Adipocyte (in vitro differentiated cells): ENCODE results near the gene SLC22A3.

Source experiments
- DNase-seq: peaks from one replicate; pipeline ENCODE4 v3.0.0-alpha.2; 2015; ENCODE audit warnings: low read depth
- H3K27me3 ChIP-seq: replicated peaks from 2 replicates; pipeline ENCODE4 v1.7.0; 2013; ENCODE audit warnings: mild to moderate bottlenecking, low read length, moderate library complexity; ENCODE audit not compliant: control insufficient read depth, insufficient read depth
- H3K36me3 ChIP-seq: 2 replicates; pipeline ENCODE4 v1.7.0; 2013; ENCODE audit warnings: low read length, mild to moderate bottlenecking, moderate library complexity; ENCODE audit not compliant: control insufficient read depth, insufficient read depth, severe bottlenecking
- H3K4me1 ChIP-seq: 2 replicates; pipeline ENCODE4 v1.7.0; 2013; ENCODE audit warnings: mild to moderate bottlenecking, low read length, moderate library complexity; ENCODE audit not compliant: control insufficient read depth, insufficient read depth
- H3K4me3 ChIP-seq: 2 replicates; pipeline ENCODE4 v1.7.0; 2013; ENCODE audit warnings: mild to moderate bottlenecking, low read length, moderate library complexity
- H3K9ac ChIP-seq: 2 replicates; pipeline ENCODE4 v1.7.0; 2013; ENCODE audit warnings: mild to moderate bottlenecking, low read length, moderate library complexity
- H3K9me3 ChIP-seq: 2 replicates; pipeline ENCODE4 v1.7.0; 2013; ENCODE audit warnings: mild to moderate bottlenecking, low read length, moderate library complexity; ENCODE audit not compliant: control insufficient read depth

The SLC22A3 gene

GRCh38 chr6:160394654-160395035, 46.5 kb downstream of the SLC22A3 start:
- Histone ChIP-seq H3K27me3 (no peaks in the 10 kb centered on the region), H3K4me1 (peaks cover 19% of the 10 kb centered on the region), H3K36me3 (no peaks in the 10 kb centered on the region), H3K9ac (no peak overlapping the region), H3K4me3 (no peak overlapping the region), H3K9me3 (no peaks in the 10 kb centered on the region)
- DNase-seq, result no peak

- Histone ChIP-seq H3K9ac (no peak overlapping the region), H3K4me3 (no peak overlapping the region), H3K27me3 (no peaks in the 10 kb centered on the region), H3K36me3 (no peaks in the 10 kb centered on the region), H3K4me1 (peaks cover 19% of the 10 kb centered on the region), H3K9me3 (no peaks in the 10 kb centered on the region)
- no peak for DNase-seq
These were observed 47.0 kb downstream of the SLC22A3 start for GRCh38 chr6:160395187-160395586.

GRCh38 chr6:160396292-160396691, 48.1 kb downstream of the SLC22A3 start:
- H3K27me3 ChIP-seq, result no peaks in the 10 kb centered on the region
- H3K9me3 ChIP-seq, result no peaks in the 10 kb centered on the region
- no peak for DNase-seq
- no peak overlapping the region for H3K9ac ChIP-seq
- H3K36me3 ChIP-seq, result no peaks in the 10 kb centered on the region
- peaks cover 18% of the 10 kb centered on the region for H3K4me1 ChIP-seq
- H3K4me3 ChIP-seq, result no peak overlapping the region

DNA sequence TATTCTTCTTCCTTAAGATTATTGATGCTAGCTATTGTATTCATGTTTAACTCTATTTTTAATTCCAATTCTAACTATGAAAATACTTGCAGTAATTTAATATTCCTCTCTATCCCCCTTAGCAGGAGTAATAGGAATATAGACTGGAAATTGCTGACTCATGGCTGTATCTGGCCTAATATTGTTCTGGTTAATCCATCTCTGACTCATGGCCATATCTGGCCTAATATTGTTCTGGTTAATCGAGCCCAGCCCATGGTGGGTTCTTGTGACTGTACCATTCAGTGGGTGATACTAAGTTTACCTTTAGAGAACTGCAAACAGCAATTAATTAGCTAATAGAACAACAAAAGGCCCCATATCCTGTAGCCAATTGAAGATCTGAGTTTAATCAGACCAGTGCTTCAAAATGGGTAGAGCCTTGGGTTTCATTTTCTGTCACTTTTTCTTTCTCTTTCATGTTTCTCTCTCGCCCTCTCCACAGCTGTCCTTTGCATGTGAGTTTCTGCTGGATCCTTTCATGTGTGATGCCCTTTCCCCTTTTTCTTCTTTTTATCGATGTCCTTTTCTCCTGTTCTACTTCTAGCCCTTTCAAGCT, 50.6 kb downstream of the SLC22A3 start:
- Histone ChIP-seq H3K4me1 (peaks cover 15% of the 10 kb centered on the region), H3K27me3 (no peaks in the 10 kb centered on the region), H3K9ac (no peak overlapping the region), H3K4me3 (peak overlapping the region; percentile 15), H3K9me3 (no peaks in the 10 kb centered on the region), H3K36me3 (no peaks in the 10 kb centered on the region)
- DNase-seq, result no peak

- no peaks in the 10 kb centered on the region for H3K9me3 ChIP-seq
- no peak overlapping the region for H3K4me3 ChIP-seq
- no peak for DNase-seq
- no peaks in the 10 kb centered on the region for H3K27me3 ChIP-seq
- H3K9ac ChIP-seq, result no peak overlapping the region
- H3K36me3 ChIP-seq, result peaks cover 3% of the 10 kb centered on the region
- H3K4me1 ChIP-seq, result peaks cover 15% of the 10 kb centered on the region
These were observed 52.3 kb downstream of the SLC22A3 start for GRCh38 chr6:160400446-160400845.

DNA sequence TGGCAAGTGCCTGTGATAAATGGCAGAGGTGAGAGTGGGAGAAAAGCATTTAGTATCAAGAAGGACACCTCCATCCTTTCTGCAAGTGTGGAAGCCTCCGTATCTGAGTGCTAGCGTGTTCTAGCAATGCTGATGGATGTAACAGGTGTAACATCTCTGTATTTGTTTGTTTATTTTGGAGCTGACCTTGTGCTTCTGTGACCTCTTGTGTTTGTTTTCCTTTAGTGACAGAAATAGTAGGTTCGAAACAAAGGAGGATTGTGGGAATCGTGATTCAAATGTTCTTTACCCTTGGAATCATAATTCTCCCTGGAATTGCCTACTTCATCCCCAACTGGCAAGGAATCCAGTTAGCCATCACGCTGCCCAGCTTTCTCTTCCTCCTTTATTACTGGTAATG, 60.4 kb downstream of the SLC22A3 start:
- no peaks in the 10 kb centered on the region for H3K27me3 ChIP-seq
- DNase-seq, result no peak
- peaks cover 8% of the 10 kb centered on the region for H3K36me3 ChIP-seq
- no peaks in the 10 kb centered on the region for H3K9me3 ChIP-seq
- H3K4me3 ChIP-seq, result no peak overlapping the region
- H3K4me1 ChIP-seq, result no peaks in the 10 kb centered on the region
- H3K9ac ChIP-seq, result no peak overlapping the region

DNA sequence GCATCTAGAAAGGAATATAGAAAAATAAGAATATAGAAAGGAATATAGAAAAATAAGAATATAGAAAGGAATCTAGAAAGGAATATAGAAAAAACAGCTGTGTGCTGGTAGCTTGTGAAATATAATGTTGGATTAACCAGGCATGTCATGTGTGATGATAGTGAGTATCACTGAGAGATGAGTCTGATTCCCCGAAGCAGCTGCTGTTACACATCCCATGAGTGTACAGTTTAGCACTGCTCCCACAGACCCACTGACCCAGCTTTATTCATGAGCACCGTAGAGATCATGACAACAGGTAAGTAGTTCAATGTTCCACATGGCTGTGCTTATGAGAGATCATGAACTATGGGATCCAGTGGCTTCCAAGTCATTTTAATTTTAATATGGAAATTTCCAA, 64.8 kb downstream of the SLC22A3 start:
- H3K36me3 ChIP-seq, result peaks cover 13% of the 10 kb centered on the region
- DNase-seq, result no peak

GRCh38 chr6:160417146-160417545, 69.0 kb downstream of the SLC22A3 start:
- Histone ChIP-seq H3K9ac (no peak overlapping the region), H3K4me3 (no peak overlapping the region), H3K27me3 (no peaks in the 10 kb centered on the region), H3K9me3 (no peaks in the 10 kb centered on the region), H3K4me1 (peaks cover 18% of the 10 kb centered on the region), H3K36me3 (peaks cover 13% of the 10 kb centered on the region)
- no peak for DNase-seq

More for the DNA sequence above, 64.8 kb downstream of the SLC22A3 start:
- Histone ChIP-seq H3K9me3 (no peaks in the 10 kb centered on the region), H3K9ac (no peak overlapping the region), H3K27me3 (no peaks in the 10 kb centered on the region), H3K4me3 (no peak overlapping the region), H3K4me1 (no peaks in the 10 kb centered on the region)

DNA sequence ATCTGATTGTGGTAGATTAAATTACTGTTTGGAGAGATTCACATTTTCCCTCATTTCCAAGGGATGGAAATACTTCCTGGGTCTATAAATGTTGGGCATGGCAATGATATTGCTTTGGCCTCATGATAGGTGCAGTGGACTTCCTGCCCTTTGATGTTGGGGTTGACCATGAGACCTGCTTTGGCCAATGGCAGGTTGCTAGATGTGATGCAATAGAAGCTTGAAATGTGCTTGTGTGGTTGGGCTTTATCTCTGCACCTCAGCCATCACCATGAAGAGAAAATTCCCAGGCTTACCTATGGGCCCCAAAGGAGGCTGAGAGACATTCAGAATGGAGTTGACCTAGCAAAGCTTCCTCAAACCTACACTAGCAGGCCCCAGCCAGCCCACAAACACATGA, 69.4 kb downstream of the SLC22A3 start:
- no peaks in the 10 kb centered on the region for H3K9me3 ChIP-seq
- no peak for DNase-seq
- no peaks in the 10 kb centered on the region for H3K27me3 ChIP-seq
- H3K36me3 ChIP-seq, result peaks cover 10% of the 10 kb centered on the region
- H3K4me3 ChIP-seq, result no peak overlapping the region
- H3K9ac ChIP-seq, result no peak overlapping the region
- H3K4me1 ChIP-seq, result peaks cover 18% of the 10 kb centered on the region

- no peak for DNase-seq
- H3K4me3 ChIP-seq, result no peak overlapping the region
- no peaks in the 10 kb centered on the region for H3K27me3 ChIP-seq
- peaks cover 8% of the 10 kb centered on the region for H3K36me3 ChIP-seq
- H3K9ac ChIP-seq, result no peak overlapping the region
- peaks cover 18% of the 10 kb centered on the region for H3K4me1 ChIP-seq
- H3K9me3 ChIP-seq, result no peaks in the 10 kb centered on the region
These were observed 70.2 kb downstream of the SLC22A3 start for GRCh38 chr6:160418370-160418769.

DNA sequence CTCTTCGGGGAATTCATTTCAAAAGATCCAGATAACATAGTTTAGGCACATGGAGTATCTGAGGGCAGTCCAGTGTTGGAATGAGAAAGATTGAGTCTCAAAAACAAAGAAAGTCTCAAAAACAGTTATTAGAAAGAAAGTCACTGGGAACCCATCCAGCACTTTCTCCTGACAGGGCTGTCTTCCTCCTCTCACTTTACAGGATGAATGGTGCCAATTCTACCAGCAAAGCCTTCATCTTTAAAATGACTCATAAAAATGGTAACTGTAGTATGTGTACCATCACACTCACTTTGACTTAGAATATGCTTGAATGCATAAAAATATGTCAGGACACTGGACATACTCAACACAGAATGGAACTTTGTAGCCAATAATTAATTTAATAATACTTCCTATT, 71.3 kb downstream of the SLC22A3 start:
- Histone ChIP-seq H3K27me3 (no peaks in the 10 kb centered on the region), H3K4me1 (peaks cover 18% of the 10 kb centered on the region), H3K4me3 (no peak overlapping the region), H3K36me3 (peaks cover 8% of the 10 kb centered on the region), H3K9ac (no peak overlapping the region), H3K9me3 (no peaks in the 10 kb centered on the region)
- no peak for DNase-seq
